ENCODE results near the gene KRTAP5-2.
"Not testable (repeated sequence)": the region's sequence is repeated elsewhere in the genome, so short reads cannot be mapped to it uniquely, and the experiment has no call there.

The KRTAP5-2 gene

DNA sequence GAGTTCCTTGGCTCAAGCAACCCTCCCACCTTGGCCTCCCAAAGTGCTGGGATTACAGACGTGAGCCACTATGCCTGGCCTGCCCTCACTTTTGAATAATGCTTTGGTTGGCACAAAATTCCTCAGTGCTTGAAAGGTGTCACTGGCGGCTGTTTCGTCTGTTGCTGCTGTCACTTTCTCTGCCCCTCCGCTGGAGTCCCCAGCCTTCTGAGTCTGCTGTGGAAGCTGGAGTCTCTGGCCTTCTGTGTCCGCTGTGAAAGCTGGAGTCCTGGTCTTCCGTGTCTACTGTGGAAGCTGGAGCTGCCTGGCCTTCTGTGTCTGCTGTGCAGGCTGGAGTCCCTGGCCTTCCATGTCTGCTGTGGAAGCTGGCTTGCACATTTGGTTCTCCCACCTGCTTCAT, 8.1 kb downstream of the KRTAP5-2 start:
- DNase-seq (ENCODE audit: low read depth): no peak

DNA sequence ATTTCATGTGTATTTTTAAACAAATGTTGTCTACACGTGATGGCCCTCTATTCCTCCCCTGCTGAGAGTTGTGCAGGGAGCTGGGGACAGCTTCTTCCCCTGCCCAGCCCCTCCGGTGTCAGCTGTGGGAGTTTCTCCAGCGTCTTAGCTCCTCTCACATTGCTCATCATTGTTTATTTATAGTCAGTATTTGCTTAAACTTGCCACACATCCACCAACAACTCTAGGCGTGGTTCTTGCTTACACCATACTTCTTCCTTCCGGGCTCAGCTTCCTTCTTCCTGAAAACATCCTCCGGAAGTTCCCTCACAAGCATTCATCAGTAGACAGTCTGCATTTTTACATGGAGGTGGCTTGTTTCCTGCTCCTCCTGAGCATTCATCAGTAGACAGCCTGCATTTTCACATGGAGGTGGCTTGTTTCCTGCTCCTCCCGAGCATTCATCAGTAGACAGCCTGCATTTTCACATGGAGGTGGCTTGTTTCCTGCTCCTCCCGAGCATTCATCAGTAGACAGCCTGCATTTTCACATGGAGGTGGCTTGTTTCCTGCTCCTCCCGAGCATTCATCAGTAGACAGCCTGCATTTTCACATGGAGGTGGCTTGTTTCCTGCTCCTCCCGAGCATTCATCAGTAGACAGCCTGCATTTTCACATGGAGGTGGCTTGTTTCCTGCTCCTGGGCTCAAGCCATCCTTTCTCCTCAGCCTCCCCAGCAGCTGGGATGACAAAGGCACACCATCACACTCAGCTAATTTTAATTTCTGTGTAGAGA, 8.7 kb downstream of the KRTAP5-2 start:
- DNase-seq (ENCODE audit: low read depth): peak; percentile 20

GRCh38 chr11:1586699-1587098, 11.4 kb downstream of the KRTAP5-2 start:
- DNase-seq (ENCODE audit: low read depth): no peak

DNA sequence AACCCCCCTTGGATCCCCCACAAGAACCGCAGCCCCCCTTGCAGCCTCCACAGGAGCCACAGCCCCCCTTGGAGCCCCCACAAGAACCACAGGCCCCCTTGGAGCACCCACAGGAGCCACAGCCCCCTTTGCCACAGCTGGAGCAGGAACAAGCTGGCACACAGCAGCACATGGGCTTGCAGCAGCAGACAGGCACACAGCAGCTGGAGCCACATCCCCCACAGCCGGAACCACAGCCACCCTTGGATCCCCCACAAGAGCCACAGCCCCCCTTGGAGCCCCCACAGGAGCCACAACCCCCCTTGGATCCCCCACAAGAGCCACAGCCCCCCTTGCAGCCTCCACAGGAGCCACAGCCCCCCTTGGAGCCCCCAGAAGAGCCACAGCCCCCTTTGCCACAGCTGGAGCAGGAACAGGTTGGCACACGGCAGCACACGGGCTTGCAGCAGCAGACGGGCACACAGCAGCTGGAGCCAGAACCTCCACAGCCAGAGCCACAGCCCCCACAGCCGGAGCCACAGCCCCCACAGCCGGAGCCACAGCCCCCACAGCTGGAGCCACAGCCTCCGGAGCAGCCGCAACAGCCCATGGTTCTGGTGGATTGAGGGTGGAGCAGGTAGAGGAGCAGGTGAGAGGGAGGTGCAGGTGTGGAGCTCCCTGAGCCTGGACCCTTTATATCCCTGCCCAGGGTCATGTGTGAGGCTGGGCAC, 13.3 kb downstream of the KRTAP5-2 start, which contains the start of gene KRTAP5-1:
KRTAP5-1 (minus strand) TSS at position 623 of the 710 bp plus-strand sequence; CDS start at position 589, 34 bp downstream.
- DNase-seq (ENCODE audit: low read depth): not testable (repeated sequence)

GRCh38 chr11:1582909-1583308, 15.2 kb downstream of the KRTAP5-2 start:
- not testable (repeated sequence) for DNase-seq (ENCODE audit: low read depth)

GRCh38 chr11:1581976-1582375, 16.1 kb downstream of the KRTAP5-2 start:
- no peak for DNase-seq (ENCODE audit: low read depth)

GRCh38 chr11:1576825-1577224, 21.3 kb downstream of the KRTAP5-2 start:
- DNase-seq (ENCODE audit: low read depth): no peak

GRCh38 chr11:1575756-1576155, 22.3 kb downstream of the KRTAP5-2 start:
- DNase-seq (ENCODE audit: low read depth): not testable (repeated sequence)

- DNase-seq (ENCODE audit: low read depth): no peak
Observed at GRCh38 chr11:1574933-1575242, 23.2 kb downstream of the KRTAP5-2 start.

GRCh38 chr11:1574238-1574932, 23.7 kb downstream of the KRTAP5-2 start:
- DNase-seq (ENCODE audit: low read depth): peak; percentile 12

GRCh38 chr11:1573903-1574237, 24.2 kb downstream of the KRTAP5-2 start:
- DNase-seq (ENCODE audit: low read depth): no peak

DNA sequence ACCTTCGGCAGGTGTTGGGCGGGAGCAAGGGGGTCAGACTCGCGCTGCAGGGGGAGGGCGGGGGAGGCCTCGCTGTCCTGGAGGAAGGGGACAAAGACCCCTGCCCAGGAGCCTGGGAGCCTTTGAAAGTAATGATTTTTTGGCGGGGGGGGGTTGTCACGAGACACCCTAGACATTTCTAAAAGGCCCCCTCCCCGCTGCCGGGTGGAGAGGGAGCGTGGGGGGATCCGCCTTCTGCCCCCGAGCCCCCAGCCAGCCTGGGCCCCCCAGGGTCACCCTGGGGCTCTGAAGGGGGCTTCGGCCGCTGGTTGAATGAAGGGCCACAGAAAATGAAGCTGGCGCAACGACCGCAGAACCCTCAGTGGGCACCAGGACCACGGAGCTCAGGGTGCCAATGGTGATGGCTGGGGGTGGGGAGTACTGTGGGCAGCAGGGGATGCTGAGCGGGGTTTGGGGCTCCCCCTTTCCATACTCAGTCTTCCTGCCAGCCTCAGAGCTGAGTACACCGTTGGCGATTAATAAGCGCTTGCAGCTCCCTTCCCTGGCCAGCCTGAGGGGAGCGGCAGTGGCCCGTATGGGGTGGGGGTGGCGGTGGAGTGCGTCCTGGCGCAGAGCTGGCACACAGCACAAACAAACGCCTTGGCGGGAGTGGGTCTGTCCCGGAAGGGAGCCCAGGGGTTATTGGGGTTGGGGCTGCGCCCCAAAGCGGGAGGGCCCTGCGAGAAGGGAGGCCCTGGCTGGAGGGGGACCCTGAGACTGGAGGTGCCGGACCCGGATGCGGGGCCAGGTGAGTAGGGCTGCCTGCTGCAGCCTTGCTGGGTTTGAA, 24.8 kb downstream of the KRTAP5-2 start:
- no peak for DNase-seq (ENCODE audit: low read depth)

- DNase-seq (ENCODE audit: low read depth): peak; percentile 66
Observed at GRCh38 chr11:1572197-1573076, 25.7 kb downstream of the KRTAP5-2 start, which contains the start of gene DUSP8. Gene DUSP8 (minus strand): TSS chr11:1572271. CDS start chr11:1565826, 6,445 bp downstream.

DNA sequence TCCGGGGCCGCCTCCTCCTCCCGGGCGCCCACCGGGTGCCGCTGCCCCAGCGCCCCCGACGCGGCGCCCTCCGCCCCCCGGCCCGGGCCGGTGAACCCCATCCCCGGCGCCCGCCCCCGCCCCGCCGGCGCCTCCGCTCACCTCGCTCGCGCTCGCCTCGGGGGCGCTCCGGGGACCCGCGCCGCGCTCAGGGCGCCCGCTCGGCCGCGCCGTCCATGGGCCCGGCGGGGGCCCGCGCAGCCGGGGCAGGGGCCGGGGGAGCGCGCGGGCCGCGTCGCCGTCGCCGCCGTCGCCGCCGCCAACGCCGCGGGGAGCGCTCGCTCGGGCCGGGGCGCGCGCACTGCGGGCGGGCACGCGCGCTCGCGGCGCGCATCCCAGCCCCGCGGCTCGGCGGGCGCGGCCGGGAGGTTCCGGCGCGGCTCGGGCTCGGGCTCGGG, 26.3 kb downstream of the KRTAP5-2 start:
- no peak for DNase-seq (ENCODE audit: low read depth)

GRCh38 chr11:1570896-1571759, 27.0 kb downstream of the KRTAP5-2 start:
- no peak for DNase-seq (ENCODE audit: low read depth)

DNA sequence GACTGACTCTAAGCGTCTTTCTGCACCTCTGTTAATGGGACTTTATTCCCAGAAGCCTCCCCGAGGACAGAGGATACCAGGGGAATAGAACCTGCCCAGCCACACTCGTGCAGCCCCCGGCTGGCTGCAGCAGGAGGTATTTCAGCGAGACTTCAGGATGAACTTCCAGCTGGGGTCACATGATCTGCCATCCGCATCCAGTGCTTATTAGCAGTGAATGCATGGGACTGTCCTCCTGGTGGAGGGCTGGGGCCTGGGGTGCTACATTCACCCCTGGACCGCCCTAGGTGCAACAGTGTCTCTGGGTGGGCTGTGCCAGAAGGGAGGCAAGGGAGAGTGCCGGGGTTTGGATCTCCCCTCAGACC, 27.6 kb downstream of the KRTAP5-2 start:
- no peak for DNase-seq (ENCODE audit: low read depth)

- DNase-seq (ENCODE audit: low read depth): no peak
Observed at GRCh38 chr11:1570001-1570453, 28.1 kb downstream of the KRTAP5-2 start.

DNA sequence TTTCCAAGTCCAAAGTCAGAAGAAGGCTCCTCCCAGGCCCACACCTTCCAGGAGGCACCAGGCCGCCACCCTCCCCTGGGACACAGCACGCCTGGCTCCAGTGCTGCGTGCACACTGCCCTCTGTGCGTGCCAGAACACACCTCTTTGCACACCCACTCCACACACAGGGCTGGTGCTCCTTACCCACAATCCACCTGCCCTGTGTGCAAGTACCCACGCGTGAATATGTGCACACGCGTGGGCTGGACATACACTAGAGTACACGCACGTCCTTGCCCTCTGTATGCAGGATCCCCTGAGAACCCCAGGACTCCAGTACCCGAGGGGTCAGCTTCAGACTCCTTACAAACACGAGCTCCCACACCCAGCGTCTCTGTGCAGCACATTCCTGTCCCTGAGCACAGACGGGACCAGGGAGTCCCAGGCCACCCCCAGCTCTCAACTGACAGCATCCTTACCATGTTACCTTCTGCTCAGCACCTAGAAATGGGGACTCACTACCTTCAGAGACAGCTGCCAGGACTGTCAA, 28.8 kb downstream of the KRTAP5-2 start:
- no peak for DNase-seq (ENCODE audit: low read depth)

DNA sequence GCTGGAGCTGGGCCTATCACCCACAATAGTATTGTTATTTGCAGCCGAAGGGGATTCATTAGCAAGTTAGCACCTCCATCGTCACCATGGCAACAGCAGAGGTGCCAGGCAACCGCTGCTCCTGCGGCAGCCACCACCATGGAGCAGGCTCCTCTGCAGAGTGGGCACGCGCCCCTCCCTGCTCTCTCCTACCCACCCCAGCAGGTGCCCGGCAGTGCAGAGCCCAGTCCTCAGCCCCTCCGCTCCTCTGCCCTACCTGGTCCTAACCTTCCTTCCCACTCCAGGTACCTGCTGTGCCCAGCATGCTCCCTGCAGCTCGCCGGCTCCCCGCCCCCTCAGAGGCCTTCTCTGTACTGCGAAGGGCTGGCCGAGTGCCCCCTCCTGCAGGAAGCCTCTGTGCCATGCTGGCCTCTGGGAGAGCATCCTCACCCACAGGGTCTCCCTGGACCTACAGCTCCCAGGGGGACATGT, 29.6 kb downstream of the KRTAP5-2 start:
- DNase-seq (ENCODE audit: low read depth): no peak

DNA sequence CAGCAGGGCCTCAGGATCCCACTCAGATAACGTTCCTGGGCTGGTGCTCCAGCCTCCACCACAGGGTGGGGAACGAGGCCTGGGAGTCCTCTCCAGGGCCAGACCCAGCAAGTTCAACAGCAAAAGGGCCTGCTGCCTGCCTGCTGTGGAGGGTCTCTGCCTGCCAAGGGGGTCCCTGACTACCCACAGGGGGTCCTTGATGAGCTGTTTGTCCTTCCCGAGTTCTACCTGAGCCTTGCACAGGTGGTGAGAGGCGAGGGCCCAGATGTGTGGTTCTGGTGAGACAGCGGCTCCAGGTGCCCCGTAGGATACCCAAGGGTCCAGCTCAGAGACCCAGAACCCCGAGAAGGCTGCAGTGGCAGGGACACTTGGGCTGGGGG, 30.4 kb downstream of the KRTAP5-2 start:
- DNase-seq (ENCODE audit: low read depth): no peak

All from amniotic epithelial cell (primary cell).